CD4-positive, alpha-beta T cell treated with Interleukin-10 for 1 hour (primary cell): ENCODE data around the gene STK38L.

Experiments used
- DNase-seq: peaks from one replicate; pipeline ENCODE4 v3.0.0-alpha.2; 2020

Gene STK38L

GRCh38 chr12:27324530-27324929, 80.4 kb downstream of the STK38L start:
- no peak for DNase-seq

DNA sequence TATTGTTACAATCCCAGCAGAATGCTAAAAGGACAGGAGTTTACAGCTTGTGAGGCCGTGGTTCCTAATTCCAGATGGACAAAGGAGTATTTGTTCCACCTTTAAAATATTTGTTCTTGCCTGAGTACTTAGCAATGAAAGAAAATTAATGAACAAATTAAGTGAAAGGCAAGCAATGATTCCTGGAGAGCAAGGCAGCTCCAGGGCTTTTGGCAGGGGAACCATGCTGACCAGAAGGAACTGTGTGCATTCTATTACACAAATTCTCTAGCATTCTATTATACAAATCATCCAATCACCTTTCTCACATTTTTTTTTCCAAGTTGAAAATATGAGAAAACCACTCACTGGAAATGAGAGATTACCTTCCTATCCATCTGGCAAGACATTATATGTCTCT, 86.8 kb downstream of the STK38L start:
- DNase-seq = no peak

GRCh38 chr12:27331291-27331926, 87.3 kb downstream of the STK38L start:
- peak; percentile 2 for DNase-seq

- DNase-seq = no peak
These were observed 87.8 kb downstream of the STK38L start for GRCh38 chr12:27331927-27332324.

DNA sequence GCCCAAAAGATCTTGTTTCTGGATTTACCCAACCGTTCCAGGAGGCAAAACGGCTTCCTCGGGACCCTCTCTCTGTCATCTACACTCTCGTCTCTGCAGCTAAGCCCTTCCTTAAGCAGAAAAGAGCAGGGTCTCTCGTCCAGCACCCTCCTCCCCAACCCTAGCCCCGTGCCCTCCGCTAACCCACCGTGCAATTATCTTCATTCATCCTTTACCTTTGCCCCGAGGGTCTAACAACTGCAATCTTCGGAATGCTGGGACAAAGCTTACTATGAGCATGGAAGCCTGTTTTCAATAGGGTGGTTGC, 88.3 kb downstream of the STK38L start:
- DNase-seq = no peak

DNA sequence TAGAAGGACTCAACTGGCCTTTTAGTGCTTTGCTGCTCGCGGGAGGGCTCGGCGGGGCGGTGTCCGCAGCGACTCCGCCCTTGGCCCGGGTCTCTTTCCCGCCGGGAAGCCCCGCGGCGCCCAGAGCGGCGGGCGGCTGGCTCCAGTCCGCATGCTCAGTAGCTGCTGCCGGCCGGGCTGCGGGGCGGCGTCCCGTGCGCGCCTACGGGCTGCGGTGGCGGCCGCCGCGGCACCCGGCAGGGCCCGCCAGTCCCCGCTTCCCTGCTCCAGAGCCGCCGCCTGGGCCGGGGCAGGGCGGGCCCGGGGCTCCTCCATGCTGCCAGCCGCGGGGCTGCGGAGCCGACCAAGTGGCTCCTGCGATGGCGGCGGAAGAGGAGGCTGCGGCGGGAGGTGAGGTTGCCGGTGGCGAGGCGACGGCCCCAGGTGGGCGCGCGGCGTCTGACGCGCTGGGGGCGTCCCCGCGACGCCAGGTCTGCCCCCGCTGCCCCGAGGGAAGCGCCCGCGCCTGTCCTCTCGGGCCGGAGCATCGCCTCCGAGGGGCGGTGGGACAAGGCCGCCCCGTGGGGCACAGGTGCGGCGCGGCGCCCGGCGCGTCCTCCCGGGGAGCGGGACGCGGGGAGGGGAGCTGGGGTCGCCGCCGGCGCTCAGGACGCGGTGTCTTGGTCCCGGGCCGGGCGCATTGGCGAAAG, 88.8 kb downstream of the STK38L start, which contains the start of gene BMAL2:
BMAL2 (plus strand) TSS at position 123 of the 689 bp plus-strand sequence; CDS start at position 360, 237 bp downstream.
- DNase-seq = peak; percentile 15

DNA sequence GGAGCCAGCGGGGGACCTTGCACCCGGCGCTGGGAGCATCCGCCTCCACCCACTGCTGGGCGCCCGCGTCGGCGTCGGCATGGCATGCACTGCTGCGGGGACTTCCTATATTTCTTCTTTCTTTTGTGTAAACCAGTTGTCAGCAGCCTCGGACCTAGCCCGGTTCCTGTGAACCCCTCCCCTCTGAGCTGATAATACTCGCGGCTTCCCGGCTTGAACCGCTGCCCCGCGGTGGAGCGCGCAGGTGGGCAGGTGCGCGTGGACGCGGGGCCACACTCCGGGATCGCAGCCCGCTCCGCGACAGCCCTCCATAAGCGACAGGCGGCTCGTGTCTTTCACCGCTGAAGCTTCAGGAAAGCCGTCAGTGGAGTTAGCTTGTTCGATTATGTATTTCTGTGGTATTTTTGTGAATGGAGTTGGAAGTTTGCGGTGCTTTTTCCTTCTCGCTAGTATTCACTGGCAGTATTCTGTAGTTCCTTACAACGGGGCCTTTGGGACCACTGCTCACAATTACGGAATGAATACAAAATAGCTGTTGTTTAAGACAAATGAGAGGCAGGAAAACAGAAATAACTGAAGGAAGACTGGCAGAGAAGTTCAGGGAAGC, 89.4 kb downstream of the STK38L start:
- peak; percentile 29 for DNase-seq

DNA sequence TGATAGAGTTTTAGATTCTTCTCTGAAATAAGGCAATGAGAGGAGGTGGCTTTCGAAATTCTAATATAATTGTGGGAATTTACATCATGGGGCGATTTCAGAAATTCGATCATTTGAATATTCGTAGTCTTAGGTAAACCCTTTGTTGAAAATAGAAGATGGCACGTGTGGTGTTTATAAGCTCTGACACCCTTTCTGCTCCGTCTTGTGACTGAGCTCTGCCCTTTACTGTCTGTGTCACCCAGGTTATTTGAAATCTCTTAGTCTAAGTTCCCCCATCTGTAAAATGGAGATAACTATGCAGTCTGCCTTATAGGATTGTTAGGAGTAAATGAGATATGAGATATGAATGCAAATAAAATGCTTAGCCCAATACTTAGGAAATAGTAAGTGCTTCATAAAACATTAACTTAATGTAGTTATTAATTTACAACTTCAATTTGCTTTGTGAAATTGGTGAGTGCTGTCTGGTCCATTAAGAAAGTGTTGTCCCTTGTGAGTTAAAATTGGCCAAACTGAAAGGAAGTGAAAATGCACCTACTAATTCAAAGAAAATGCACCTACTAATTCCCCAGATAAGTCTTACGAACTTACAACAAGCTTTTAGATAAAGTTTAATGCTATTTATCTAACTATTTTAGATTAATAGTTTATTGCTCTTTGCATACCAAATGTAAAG, 90.1 kb downstream of the STK38L start:
- no peak for DNase-seq

GRCh38 chr12:27334721-27335082, 90.6 kb downstream of the STK38L start:
- no peak for DNase-seq

GRCh38 chr12:27335364-27336281, 91.5 kb downstream of the STK38L start:
- DNase-seq = no peak

GRCh38 chr12:27336282-27336653, 92.2 kb downstream of the STK38L start:
- no peak for DNase-seq

DNA sequence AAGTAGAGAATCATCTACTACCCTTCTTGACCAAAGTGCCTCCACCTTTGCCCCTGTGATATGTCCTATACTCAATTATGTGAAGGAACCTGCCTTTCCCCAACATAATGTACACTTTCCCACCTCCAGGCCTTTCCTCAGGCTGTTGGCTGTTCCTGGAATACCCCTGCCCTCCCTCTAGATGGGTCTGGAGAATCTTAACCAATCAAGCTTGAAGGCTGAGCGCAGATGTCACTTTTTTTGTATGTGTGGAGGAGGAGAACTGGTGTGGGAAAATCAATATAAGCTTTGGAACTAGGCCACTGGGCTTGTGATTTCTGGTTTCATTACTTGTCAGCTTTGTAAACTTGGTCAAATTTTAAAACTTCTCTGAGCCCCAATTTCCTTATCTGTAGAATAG, 93.3 kb downstream of the STK38L start:
- no peak for DNase-seq

DNA sequence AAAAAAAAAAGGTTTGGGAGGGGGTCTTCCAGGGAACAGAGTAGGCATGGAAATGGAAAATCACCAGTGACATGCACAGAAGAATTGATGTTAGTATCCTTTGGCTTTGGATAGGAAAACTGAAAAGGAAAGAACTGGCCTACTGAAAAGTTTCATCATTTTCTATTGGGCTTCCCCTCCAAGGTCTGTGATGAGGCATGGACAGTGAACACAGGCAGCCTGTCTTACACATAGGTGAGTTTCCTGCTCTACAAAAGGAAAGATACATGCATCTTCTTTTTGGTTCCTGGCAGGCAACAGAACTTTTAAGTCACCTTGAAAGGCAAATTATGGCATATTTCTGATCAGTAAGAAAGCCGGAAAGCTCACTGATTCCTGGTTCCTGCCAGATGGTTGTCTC, 94.4 kb downstream of the STK38L start:
- DNase-seq = no peak

- no peak for DNase-seq
These were observed 96.9 kb downstream of the STK38L start for GRCh38 chr12:27340971-27341370.

DNA sequence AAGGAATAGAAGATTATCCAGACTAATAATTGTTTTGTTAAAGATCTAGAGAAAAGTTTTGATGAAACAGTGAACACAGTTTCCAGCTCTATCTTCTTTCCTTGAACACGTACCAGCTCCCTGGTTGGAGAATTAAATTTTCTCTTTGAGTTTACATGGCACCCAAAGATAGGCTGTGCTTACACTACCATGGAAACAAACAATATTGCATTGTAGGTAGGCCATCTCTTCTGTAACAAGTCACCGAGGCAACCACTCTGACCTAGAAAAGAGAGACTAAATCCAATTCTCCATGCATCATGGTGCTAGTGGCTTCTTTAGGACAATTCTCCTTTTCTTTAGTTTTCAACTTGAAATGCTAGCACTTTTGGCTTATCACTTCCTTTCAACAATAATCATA, 98.5 kb downstream of the STK38L start:
- DNase-seq = no peak

GRCh38 chr12:27343255-27344000, 99.3 kb downstream of the STK38L start:
- no peak for DNase-seq

GRCh38 chr12:27344246-27344645, 100.2 kb downstream of the STK38L start:
- no peak for DNase-seq

- no peak for DNase-seq
These were observed 100.7 kb downstream of the STK38L start for GRCh38 chr12:27344760-27345159.

DNA sequence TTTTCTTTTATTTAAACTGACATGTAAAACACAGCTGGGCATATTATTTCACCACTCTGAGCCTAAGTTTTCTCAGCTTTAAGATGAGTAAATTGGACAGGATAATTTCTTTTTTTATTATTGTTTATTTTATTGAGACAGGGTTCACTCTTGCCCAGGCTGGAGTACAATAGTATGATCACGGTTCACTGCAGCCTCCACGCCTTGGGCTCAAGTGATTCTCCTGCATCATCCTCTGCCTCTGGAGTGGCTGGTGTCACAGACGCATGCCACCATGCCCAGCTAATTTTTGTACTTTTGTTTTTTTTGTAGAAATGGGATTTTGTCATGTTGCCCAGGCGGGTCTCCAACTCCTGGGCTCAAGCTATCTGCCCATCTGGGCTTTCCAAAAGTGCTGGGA, 101.3 kb downstream of the STK38L start:
- DNase-seq = no peak

DNA sequence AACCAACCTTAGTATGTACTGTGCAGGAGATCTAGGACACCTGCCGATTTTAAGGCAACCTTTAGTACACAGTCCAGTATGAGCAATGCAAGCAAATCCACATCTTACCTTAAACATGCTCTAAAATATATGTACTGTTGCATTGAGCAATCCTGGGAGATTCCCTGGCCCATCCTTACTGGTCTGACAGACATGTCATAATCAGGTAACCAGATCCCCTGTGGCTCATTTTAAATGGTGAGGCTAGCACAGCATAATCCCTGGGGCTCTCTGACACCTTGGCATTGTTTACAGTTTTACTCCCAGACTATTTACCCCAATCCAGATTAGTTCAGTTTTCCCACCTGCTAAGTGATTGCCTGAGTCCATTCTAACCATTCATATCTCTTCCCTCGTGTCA, 103.7 kb downstream of the STK38L start:
- no peak for DNase-seq

GRCh38 chr12:27351476-27351875, 107.4 kb downstream of the STK38L start:
- no peak for DNase-seq

DNA sequence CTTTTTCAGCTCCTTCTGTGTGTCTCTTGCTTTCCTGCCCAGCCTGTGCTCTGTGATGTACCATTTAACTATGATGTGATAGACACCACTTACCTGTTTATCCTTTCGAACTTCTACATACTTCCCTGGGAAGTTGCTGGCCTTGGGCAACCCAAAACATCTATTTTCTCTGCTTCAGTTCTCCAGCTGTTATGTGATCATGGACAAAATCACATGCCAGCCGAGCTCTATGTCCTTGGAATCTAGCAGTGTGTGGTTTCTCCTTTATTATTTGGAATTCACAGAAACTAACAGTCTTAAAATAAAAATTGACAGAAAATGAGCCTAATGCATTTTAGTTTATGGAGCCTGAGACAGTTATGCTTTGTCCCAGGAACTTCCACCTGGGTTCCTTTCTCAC, 111.4 kb downstream of the STK38L start:
- no peak for DNase-seq
